ENCODE measurements around the gene CAPN5. TPM values are rescaled to one million over a fixed set of nuclear protein-coding genes. Genes with fewer than 3 reads are reported as not detected.
"Not testable (repeated sequence)": the region's sequence is repeated elsewhere in the genome, so short reads cannot be mapped to it uniquely, and the experiment has no call there.

The CAPN5 gene
- total RNA-seq, 1 donor from 2014 or later: 7.2 TPM

DNA sequence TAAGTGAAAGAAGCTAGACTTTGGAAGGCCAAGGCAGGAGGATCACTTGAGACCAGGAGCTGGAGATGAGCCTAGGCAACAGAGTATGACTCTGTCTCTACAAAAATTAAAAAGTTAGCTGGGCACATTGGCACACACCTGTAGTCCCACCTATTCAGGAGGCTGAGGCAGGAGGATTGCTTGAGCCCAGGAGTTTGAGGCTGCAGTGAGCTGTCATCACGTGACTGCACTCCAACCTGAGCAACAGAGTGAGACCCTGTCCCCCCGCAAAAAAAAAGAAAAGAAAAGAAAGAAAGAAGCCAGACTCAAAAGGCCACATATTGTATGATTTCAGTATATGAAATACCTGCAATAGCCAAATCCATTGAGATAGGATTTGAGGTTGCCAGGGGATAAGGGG, 7.9 kb upstream of the CAPN5 start:
- TF ChIP-seq, protein P1, sequence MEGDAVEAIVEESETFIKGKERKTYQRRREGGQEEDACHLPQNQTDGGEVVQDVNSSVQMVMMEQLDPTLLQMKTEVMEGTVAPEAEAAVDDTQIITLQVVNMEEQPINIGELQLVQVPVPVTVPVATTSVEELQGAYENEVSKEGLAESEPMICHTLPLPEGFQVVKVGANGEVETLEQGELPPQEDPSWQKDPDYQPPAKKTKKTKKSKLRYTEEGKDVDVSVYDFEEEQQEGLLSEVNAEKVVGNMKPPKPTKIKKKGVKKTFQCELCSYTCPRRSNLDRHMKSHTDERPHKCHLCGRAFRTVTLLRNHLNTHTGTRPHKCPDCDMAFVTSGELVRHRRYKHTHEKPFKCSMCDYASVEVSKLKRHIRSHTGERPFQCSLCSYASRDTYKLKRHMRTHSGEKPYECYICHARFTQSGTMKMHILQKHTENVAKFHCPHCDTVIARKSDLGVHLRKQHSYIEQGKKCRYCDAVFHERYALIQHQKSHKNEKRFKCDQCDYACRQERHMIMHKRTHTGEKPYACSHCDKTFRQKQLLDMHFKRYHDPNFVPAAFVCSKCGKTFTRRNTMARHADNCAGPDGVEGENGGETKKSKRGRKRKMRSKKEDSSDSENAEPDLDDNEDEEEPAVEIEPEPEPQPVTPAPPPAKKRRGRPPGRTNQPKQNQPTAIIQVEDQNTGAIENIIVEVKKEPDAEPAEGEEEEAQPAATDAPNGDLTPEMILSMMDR (IDR thresholded peaks at IDR 0.05): no peak
- no peak overlapping the region for H3K27ac ChIP-seq
- no peaks in the 10 kb centered on the region for H3K9me3 ChIP-seq
- no peak overlapping the region for H3K4me3 ChIP-seq
- H3K27me3 ChIP-seq (ENCODE audit: low read depth): no peaks in the 10 kb centered on the region
- ATAC-seq: no peak
- intact Hi-C loops (cut with DNase I): no loop called here
- DNase-seq: no peak
- no peaks in the 10 kb centered on the region for H3K4me1 ChIP-seq
- H3K36me3 ChIP-seq: no peaks in the 10 kb centered on the region

DNA sequence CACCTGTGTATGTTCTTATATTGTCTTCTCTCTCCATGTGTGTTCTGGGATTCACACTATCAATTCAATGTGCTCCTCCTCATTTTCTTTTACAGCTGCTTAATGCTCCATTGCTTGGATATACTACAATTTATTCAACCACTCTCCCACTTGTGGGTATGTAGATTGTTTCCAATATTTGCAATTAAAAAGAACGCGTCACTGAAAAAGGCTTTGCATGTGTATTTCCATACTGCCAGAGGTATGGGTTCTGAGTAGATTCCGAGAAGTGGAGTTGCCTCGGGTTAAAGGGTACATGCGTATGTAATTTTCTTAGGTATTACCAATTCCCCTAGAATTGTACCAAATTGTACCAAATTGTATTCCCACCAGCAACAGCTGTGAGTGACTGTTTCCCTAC, 7.0 kb upstream of the CAPN5 start:
- Histone ChIP-seq H3K36me3 (no peaks in the 10 kb centered on the region), H3K27ac (no peak overlapping the region), H3K4me3 (no peak overlapping the region), H3K27me3 (ENCODE audit: low read depth) (no peaks in the 10 kb centered on the region), H3K9me3 (no peaks in the 10 kb centered on the region), H3K4me1 (no peaks in the 10 kb centered on the region)
- ATAC-seq: no peak
- TF ChIP-seq, protein P1 (IDR thresholded peaks at IDR 0.05): no peak
- intact Hi-C loops (cut with DNase I): no loop called here
- DNase-seq: no peak

DNA sequence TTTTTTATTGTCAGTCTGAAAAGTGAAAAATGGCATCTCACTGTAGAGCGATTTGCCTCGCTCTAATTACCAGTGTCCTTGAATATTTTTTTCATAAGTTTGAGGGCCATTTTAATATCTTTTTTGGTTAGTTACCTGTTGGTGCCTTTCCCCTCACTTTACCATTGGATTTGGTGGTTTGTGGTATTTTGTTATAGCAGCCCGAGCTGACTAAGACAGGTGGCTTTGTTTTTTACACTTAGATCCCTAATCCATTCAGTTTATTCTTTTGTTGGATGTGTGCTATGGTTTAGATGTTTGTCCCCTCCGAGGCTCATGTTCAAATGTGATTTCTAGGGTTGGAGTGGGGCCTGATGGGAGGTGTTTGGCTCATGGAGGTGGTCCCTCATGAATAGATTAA, 6.5 kb upstream of the CAPN5 start:
- DNase-seq: no peak
- Histone ChIP-seq H3K9me3 (no peaks in the 10 kb centered on the region), H3K27me3 (ENCODE audit: low read depth) (no peaks in the 10 kb centered on the region), H3K27ac (no peak overlapping the region), H3K36me3 (no peaks in the 10 kb centered on the region), H3K4me1 (no peaks in the 10 kb centered on the region), H3K4me3 (no peak overlapping the region)
- no peak for ATAC-seq
- intact Hi-C loops (cut with DNase I): no loop called here
- TF ChIP-seq, protein P1 (IDR thresholded peaks at IDR 0.05): no peak

DNA sequence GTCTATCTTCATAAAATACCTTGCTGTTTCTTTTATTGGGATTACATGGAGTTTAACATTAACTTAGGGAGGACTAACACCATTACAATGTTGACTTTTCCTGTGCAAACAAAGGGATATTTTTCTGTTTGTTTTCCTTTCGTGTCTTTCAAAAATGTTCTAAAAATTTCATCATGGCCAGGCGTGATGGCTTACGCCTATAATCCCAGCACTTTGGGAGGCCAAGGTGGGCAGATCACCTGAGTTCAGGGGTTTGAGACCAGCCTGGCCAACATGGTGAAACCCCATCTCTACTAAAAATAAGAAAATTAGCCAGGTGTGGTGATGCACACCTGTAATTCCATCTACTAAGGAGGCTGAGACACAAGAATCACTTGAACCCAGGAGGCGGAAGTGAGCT, 5.5 kb upstream of the CAPN5 start:
- H3K36me3 ChIP-seq; H3K27ac ChIP-seq; H3K27me3 ChIP-seq (ENCODE audit: low read depth); H3K9me3 ChIP-seq; H3K4me1 ChIP-seq; ATAC-seq; intact Hi-C loops (cut with DNase I); DNase-seq; H3K4me3 ChIP-seq: not testable (repeated sequence)

DNA sequence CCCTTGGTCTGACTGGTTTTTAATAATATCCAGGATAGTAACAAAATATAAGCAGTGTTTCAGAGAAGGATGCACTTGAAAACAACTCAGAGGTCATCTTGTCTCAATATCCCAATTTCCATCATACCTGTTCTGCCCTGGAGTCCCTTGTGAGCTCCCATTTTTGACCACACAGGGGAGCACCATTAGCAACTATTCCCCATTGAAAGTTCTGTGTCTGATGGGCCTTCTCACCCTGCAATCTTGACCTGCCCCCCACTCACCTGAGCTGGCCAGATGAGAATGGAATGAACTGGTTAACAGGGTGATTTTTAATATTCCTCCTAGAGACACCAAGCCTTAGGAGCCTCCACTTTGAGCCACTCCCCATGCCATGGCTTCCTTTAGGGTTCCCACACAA, 3.8 kb upstream of the CAPN5 start:
- intact Hi-C loops (cut with DNase I): no loop called here
- Histone ChIP-seq H3K27me3 (ENCODE audit: low read depth) (no peaks in the 10 kb centered on the region), H3K36me3 (no peaks in the 10 kb centered on the region), H3K4me1 (peaks cover 12% of the 10 kb centered on the region), H3K27ac (no peak overlapping the region), H3K4me3 (no peak overlapping the region), H3K9me3 (no peaks in the 10 kb centered on the region)
- DNase-seq (no peak), ATAC-seq (no peak)
- TF ChIP-seq, protein P1 (IDR thresholded peaks at IDR 0.05): no peak

- Histone ChIP-seq H3K36me3 (no peaks in the 10 kb centered on the region), H3K9me3 (no peaks in the 10 kb centered on the region), H3K4me1 (peaks cover 17% of the 10 kb centered on the region), H3K4me3 (no peak overlapping the region), H3K27ac (no peak overlapping the region), H3K27me3 (ENCODE audit: low read depth) (no peaks in the 10 kb centered on the region)
- TF ChIP-seq, protein P1 (IDR thresholded peaks at IDR 0.05): no peak
- no peak for ATAC-seq
- no peak for DNase-seq
- intact Hi-C loops (cut with DNase I): no loop called here
Measured at GRCh38 chr11:77063407-77063806, 3.4 kb upstream of the CAPN5 start.

All from lower lobe of right lung (tissue), 2 donors.